RPMI8226 (cell line): ENCODE measurements around the gene KBTBD3.

Source experiments
- DNase-seq: peaks from one replicate; pipeline ENCODE4 v3.0.0-alpha.2; 2015

The KBTBD3 gene, protein sequence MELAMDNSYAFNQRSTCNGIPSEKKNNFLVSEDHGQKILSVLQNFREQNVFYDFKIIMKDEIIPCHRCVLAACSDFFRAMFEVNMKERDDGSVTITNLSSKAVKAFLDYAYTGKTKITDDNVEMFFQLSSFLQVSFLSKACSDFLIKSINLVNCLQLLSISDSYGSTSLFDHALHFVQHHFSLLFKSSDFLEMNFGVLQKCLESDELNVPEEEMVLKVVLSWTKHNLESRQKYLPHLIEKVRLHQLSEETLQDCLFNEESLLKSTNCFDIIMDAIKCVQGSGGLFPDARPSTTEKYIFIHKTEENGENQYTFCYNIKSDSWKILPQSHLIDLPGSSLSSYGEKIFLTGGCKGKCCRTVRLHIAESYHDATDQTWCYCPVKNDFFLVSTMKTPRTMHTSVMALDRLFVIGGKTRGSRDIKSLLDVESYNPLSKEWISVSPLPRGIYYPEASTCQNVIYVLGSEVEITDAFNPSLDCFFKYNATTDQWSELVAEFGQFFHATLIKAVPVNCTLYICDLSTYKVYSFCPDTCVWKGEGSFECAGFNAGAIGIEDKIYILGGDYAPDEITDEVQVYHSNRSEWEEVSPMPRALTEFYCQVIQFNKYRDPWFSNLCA

GRCh38 chr11:106076919-106077608, at the start of gene KBTBD3:
TSS of gene KBTBD3 (minus strand) at chr11:106077347. CDS start at chr11:106059097, 18,250 bp downstream.
- DNase-seq: peak; percentile 100

DNA sequence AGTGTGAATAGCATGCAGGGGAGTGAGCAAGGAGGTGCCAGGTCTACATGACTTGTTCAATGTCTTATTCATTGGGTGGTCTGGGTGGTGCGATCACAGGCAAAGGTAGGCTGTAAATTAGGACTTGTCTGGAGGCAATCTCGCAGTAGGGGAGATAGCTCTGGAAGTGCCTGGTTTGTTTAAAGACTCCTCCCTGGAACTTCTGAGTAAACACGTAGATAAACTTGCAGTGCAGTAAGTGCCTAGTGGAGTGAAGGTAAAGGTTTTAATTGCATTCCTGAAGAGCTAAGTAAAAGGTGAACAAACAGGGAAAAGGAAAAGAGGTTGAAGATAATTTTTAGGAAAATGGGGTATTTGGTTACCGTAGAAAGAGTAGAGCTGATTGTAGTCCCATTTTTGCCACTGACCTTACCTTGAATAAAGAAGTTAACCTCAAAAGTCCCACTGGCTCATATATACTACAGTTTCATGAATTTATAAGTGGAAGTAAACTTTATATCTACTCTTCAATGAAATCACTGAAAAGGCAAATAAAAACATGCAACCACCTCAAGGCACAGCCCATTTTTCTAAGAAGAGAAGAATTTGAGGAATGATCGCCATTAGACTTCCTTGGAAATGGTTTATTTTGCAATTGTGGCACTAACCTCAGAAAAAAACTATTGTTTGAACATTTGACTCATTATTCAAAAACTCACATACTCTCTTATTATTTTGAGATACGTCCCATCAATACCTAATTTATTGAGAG, 44.6 kb upstream of the KBTBD3 start:
- no peak for DNase-seq

DNA sequence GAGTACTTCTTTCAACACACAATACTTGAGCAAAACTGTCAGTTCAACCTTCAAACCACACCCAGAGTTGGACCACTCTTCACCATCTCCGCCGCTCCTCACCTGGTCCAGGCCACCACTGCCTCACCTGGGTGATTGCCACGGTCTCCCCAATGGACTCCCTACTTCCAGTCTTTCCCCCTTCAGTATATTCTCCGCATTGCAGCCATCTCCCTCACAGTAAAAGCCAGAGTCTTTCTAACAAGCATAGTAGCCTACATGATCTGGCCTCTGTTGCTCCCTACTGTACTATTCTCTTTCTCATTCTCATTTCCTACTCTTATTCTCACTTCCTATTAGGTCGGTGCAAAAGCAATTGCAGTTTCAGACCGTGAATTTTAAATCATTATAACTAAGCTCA, 28.8 kb upstream of the KBTBD3 start:
- no peak for DNase-seq

- no peak for DNase-seq
Measured at GRCh38 chr11:106101819-106102218, 24.7 kb upstream of the KBTBD3 start.

GRCh38 chr11:106101370-106101769, 24.2 kb upstream of the KBTBD3 start:
- DNase-seq: no peak

- no peak for DNase-seq
Measured at GRCh38 chr11:106098893-106099553, 21.9 kb upstream of the KBTBD3 start.

DNA sequence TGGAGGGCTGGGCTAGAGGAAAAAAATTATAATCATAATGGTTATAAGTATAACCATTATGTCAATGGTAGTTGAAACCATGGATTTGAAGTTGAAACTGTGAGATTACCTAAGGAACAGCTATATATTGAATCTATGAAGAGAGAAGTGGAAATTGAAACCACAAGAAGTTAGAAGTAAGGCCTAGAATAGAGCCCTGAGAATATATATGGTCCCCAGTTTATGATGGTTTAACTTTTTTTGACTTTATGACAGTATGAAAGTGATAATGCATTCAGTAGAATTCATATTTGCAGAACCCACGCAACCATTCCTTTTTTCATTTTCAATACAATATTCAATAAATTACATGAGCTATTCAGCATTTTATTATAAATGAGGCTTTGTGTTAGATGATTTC, 15.3 kb upstream of the KBTBD3 start:
- DNase-seq: no peak

GRCh38 chr11:106091480-106092123, 14.5 kb upstream of the KBTBD3 start:
- no peak for DNase-seq

GRCh38 chr11:106088896-106089295, 11.7 kb upstream of the KBTBD3 start:
- DNase-seq: no peak

GRCh38 chr11:106087815-106088435, 10.8 kb upstream of the KBTBD3 start:
- DNase-seq: peak; percentile 59

GRCh38 chr11:106086850-106087249, 9.7 kb upstream of the KBTBD3 start:
- DNase-seq: no peak

DNA sequence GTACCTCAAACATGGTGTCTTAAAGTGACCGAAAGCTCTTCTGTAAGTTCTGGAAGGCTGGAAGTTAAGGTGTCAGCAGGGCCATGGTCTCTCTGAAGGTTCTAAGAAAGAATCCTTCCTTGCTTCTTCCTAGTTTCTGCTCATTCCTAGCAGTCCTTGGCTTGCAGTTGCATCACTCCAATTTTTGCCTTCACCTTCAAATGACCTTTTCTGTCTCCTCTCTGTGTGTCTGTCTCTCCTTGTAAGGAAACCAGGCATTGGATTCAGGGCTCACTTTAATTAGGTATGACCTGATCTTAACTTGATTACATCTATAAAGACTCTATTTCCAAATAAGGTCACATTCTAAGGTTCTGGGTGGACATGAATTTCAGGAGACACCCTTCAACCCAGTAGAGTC, 9.0 kb upstream of the KBTBD3 start:
- no peak for DNase-seq

- no peak for DNase-seq
Measured at GRCh38 chr11:106082096-106082495, 4.9 kb upstream of the KBTBD3 start.

GRCh38 chr11:106077609-106078455, 685 bp upstream of the KBTBD3 start, which contains the start of gene AASDHPPT:
TSS of gene AASDHPPT (plus strand) at chr11:106077662. CDS start at chr11:106077711, 49 bp downstream.
- peak; percentile 57 for DNase-seq

DNA sequence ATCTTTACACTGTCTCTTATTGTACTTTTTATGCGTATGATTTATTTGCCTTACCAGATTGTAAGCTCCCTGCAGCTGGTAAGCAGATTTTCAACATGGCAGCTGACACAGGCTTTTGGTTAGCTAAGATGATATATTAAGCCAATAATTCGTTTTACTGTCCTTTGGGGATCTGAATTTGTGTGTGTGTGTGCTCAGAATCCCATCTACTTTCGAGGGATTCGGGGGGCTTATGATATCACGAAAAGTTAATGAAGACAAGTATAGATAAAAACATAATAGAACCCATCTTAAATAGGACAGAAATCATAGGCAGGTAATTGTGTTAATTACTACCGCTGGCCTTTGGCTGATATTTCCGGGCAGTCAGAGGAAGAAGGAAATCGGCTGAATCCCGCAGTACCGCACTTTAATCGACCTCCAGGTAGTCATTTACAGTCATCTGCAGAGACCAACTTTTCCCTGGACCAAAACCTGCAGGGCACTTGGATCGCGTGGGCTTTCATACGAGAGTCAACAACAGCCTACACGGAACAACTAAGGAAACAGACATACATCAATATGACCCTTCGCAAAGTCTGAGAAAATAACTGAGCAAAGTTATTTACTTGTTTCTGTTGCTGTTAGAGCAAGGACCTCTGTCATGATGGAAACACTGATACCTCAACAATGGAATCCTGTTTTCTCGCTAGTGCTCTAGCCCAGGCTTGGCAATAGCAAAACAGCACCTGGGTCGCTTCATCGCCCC, 802 bp downstream of the KBTBD3 start:
- peak; percentile 23 for DNase-seq

GRCh38 chr11:106072804-106073203, 4.3 kb downstream of the KBTBD3 start:
- DNase-seq: no peak

- no peak for DNase-seq
Measured at GRCh38 chr11:106070606-106071005, 6.5 kb downstream of the KBTBD3 start.

- no peak for DNase-seq
Measured at GRCh38 chr11:106063009-106063408, 14.1 kb downstream of the KBTBD3 start.
